OCI-M2 (cell line): ENCODE data around the gene KCTD6.

Source experiments
- DNase-seq: peaks from one replicate; lab custom pipeline; 2025; ENCODE audit not compliant: unreplicated experiment; lab: John Stamatoyannopoulos, UW

The KCTD6 gene

GRCh38 chr3:58551636-58552180, 59.8 kb downstream of the KCTD6 start:
- DNase-seq = no peak
